COR-L47 (cell line): ENCODE results near the gene TCF7L1.

Source experiments
- DNase-seq: peaks from one replicate; lab custom pipeline; 2025; lab: John Stamatoyannopoulos, UW

TCF7L1 gene

DNA sequence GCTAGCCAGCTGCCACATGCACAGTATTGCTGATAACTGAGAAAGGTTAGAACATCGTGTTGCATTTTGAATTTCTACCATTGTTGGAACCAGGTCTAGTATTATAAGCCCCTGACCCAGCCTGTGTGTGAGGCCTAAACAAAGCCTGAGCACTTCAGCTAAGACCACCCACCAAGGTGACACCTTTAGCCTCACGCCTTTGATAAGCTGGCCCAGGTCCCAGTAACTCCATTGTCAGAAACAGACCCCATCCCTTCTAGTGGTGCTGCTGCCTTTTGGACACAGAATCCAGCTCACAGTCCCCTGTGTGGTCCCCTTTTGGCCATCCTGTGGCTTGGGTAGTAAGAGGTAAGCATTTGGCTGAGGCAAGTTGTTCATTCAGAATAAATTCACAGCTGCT, 223.0 kb downstream of the TCF7L1 start:
- no peak for DNase-seq

GRCh38 chr2:85357736-85358135, 224.5 kb downstream of the TCF7L1 start:
- no peak for DNase-seq
